Activated CD4-positive, alpha-beta T cell treated with anti-CD3 and anti-CD28 coated beads for 36 hours (primary cell): Measurements from ENCODE around the gene WDFY3. TPM values are rescaled to one million over a fixed set of nuclear protein-coding genes. Genes with fewer than 3 reads are reported as not detected.

Source experiments
- ATAC-seq: fragments of 200-7000 bp; cut with Tn5 transposase; one replicate; pipeline ENCODE4 v1.10.0; 2021; ENCODE audit warnings: mild to moderate bottlenecking, moderate library complexity
- CTCF ChIA-PET: fragments of 350-600 bp; sonication (Branson Sonifier 250); formaldehyde crosslinking; loops from one replicate; lab custom pipeline; 2021; ENCODE audit warnings: antibody characterized with exemption; lab: Charles Lee
- POLR2A ChIA-PET: fragments of 350-600 bp; sonication (Branson Sonifier 250); formaldehyde crosslinking; loops from one replicate; lab custom pipeline; 2021; ENCODE audit warnings: antibody characterized with exemption, inconsistent platforms; lab: Charles Lee
- DNase-seq: peaks from one replicate; pipeline ENCODE4 v3.0.0-alpha.2; 2020
- H3K27ac Mint-ChIP-seq: one replicate; pipeline ENCODE4 v1.8.0; 2021; ENCODE audit warnings: mixed read lengths
- H3K27me3 Mint-ChIP-seq: one replicate; pipeline ENCODE4 v1.8.0; 2021; ENCODE audit warnings: mixed read lengths
- H3K36me3 Mint-ChIP-seq: one replicate; pipeline ENCODE4 v1.8.0; 2021; ENCODE audit warnings: low read depth, mixed read lengths
- H3K4me1 Mint-ChIP-seq: one replicate; pipeline ENCODE4 v1.8.0; 2021; ENCODE audit warnings: mixed read lengths
- H3K4me3 Mint-ChIP-seq: one replicate; pipeline ENCODE4 v1.8.0; 2021; ENCODE audit warnings: mild to moderate bottlenecking, moderate library complexity, mixed read lengths
- H3K9me3 Mint-ChIP-seq: one replicate; pipeline ENCODE4 v1.8.0; 2021; ENCODE audit warnings: low read depth, mixed read lengths
- intact Hi-C, 2 experiments: fragments of 100-400 bp; cut with DNase I in 1 of 2; cut with micrococcal nuclease in 1 of 2; formaldehyde crosslinking; loops; one replicate each; pipeline versions ENCODE4 v1.14.2 to v1.15.1; 2022 to 2024; cut with DNase I, micrococcal nuclease
- total RNA-seq, 2 experiments: library from RNA; stranded (reverse); gene quantifications; one replicate each; pipeline ENCODE4 v1.2.3, GENCODE V29; 2021

The WDFY3 gene
- total RNA-seq, 2 experiments from 2014 or later: 1.8 to 2.3 TPM

DNA sequence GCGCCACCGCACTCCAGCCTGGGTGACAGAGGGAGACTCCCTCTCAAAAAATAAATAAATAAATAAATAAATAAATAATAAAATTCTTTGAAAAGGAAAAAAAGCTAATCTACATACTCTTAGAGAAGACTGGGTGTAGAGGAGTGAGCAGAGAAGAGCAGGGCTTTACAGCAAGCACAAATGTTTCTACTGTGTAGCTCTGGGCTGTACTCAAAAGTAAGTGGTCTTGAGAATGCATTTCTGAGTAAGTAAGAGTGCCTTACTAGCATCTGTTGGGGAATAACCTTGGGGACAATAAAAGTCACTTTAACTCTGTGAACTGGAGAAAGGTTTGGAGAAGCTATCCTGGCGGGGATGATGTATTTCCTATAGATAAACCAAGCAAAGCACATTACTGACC is 185.8 kb downstream of the WDFY3 start:
- ATAC-seq (no peak), DNase-seq (no peak)
- ChIA-PET POLR2A (interaction anchor here (0.6 kb wide), 1 partner anchor 174 kb away, joined by 3 read pairs; no protein-coding TSS in a partner anchor), CTCF (no interaction called here)
- Mint-ChIP-seq H3K27ac (no peak overlapping the region), H3K36me3 (no peaks in the 10 kb centered on the region), H3K9me3 (no peaks in the 10 kb centered on the region), H3K4me1 (no peaks in the 10 kb centered on the region), H3K4me3 (no peak overlapping the region), H3K27me3 (no peaks in the 10 kb centered on the region)
- intact Hi-C loops: no loop called here

DNA sequence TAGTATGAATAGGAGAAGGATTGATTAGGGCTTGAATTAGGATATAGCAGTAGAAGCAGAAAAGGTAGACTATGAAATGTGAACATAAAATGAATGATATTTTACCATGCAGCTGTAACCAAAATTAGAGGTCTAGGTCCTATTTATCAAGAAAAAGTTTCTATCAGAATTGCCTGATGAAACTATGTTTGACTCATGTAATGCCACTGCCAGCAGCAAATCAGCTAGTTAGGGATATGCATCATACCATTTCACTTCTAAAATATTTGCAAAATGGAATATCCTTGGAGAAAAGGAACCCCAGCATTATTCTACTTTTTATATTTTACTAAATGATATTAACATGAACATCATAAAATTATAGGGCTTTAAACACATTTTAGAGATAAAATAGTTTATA is 188.4 kb downstream of the WDFY3 start:
- DNase-seq (no peak), ATAC-seq (no peak)
- H3K4me3 Mint-ChIP-seq: no peak overlapping the region
- no peaks in the 10 kb centered on the region for H3K9me3 Mint-ChIP-seq
- no peak overlapping the region for H3K27ac Mint-ChIP-seq
- H3K4me1 Mint-ChIP-seq: no peaks in the 10 kb centered on the region
- no peaks in the 10 kb centered on the region for H3K36me3 Mint-ChIP-seq
- H3K27me3 Mint-ChIP-seq: peaks cover 2% of the 10 kb centered on the region
- ChIA-PET POLR2A (no interaction called here), CTCF (no interaction called here)
- intact Hi-C loops: no loop called here

DNA sequence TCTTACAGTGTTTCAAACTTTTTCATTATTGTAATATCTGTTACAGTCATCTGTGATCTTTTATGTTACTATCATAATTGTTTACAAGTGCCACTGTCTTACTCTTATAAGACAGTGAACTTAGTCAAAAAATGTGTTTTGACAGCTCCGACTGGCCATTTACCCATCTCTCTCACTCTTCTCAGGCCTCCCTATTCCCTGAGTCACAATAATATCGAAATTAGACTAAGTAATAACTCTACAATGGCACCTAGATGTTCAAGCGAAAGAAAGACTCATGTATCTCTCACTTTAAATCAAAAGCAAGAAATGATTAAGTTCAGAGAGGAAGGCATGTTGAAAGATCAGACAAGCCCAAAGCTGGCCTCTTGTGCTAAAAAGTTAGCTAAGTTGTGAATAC is 199.3 kb downstream of the WDFY3 start:
- Mint-ChIP-seq H3K4me1 (no peaks in the 10 kb centered on the region), H3K27me3 (no peaks in the 10 kb centered on the region), H3K9me3 (no peaks in the 10 kb centered on the region), H3K27ac (no peak overlapping the region), H3K36me3 (no peaks in the 10 kb centered on the region), H3K4me3 (no peak overlapping the region)
- DNase-seq (no peak), ATAC-seq (peak; percentile 84)
- POLR2A ChIA-PET: interaction anchor here (0.7 kb wide), 2 partner anchors 14 to 36 kb away, joined by 3 read pairs; no protein-coding TSS in a partner anchor
- intact Hi-C loops: no loop called here
- CTCF ChIA-PET: no interaction called here

DNA sequence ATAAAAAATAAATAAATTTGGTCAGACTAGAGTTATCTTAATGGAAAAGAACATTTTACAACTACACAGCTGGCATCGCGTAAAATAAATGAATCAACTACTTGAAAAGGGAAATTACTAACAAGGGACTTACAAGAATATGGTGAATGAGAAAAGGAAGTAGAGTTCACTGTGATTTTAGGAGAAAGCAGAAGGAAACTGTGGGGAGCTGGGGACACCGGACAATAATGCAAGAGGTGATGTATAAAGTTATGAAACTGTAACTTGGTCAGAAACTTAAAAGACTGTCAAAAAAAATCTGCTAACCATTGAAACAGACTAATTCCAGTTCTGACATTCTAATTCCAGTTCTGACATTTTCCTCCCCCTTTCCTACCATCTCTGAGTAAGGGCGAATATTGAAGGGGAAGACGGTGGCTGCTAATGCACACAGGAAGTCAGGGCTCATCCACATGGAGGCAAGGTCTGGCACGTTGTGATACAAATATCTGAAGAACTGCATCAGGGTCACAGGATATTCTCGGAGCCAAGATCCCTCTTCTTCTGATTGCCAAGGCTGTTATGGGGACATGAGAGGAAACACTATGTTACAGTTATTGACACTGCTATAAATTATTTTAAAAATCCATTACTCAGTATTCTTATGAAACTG is 213.0 kb downstream of the WDFY3 start:
- ChIA-PET POLR2A (interaction anchor here (0.6 kb wide), 1 partner anchor 14 kb away, joined by 3 read pairs; no protein-coding TSS in a partner anchor), CTCF (interaction anchor here (1.1 kb wide), 1 partner anchor 8 kb away, joined by 3 read pairs; no protein-coding TSS in a partner anchor)
- no peak overlapping the region for H3K27ac Mint-ChIP-seq
- no peaks in the 10 kb centered on the region for H3K36me3 Mint-ChIP-seq
- DNase-seq: no peak
- intact Hi-C loops: no loop called here
- H3K27me3 Mint-ChIP-seq: peaks cover 2% of the 10 kb centered on the region
- H3K4me1 Mint-ChIP-seq: no peaks in the 10 kb centered on the region
- no peak for ATAC-seq
- no peaks in the 10 kb centered on the region for H3K9me3 Mint-ChIP-seq
- no peak overlapping the region for H3K4me3 Mint-ChIP-seq

DNA sequence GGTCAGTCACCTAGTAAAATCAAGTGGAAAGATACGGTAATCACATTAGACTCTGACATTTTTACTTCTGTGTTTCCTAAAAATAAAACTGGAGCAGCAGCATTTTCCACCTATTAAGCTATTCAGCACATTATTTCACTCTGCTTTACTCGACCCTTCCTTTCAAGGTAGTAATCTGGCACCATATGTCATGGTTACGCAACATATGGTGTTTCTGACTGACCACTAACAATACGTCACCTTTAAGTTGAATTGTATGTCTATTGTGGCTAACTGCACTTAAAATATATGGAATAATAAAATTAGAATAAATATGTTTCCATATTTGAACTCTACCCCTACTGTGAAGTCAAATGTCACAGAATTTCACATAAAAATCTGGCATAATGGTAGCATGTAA is 214.8 kb downstream of the WDFY3 start:
- DNase-seq (no peak), ATAC-seq (no peak)
- Mint-ChIP-seq H3K4me1 (no peaks in the 10 kb centered on the region), H3K36me3 (no peaks in the 10 kb centered on the region), H3K9me3 (no peaks in the 10 kb centered on the region), H3K4me3 (no peak overlapping the region), H3K27me3 (peaks cover 2% of the 10 kb centered on the region), H3K27ac (no peak overlapping the region)
- intact Hi-C loops: no loop called here
- ChIA-PET CTCF (interaction anchor here (0.6 to 1.5 kb wide), 2 partner anchors 112 to 559 kb away, joined by 3 to 4 read pairs; no protein-coding TSS in a partner anchor), POLR2A (no interaction called here)

DNA sequence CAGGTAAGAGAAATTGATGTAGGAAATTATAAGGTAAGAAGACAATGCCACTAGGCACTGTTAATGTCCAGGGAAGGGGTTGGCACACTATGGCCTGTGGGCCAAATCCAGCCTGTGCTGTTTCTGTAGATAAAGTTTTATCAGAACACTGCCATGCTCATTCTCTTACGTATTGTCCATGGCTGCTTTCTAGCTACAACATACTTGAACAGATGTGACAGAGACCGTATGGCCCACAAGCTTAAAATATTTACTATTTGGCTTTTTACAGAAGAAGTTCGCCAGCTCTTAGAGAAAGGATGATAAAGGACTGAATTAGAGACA is 215.6 kb downstream of the WDFY3 start:
- H3K27ac Mint-ChIP-seq: no peak overlapping the region
- intact Hi-C loops: loop anchor here (1.0 kb wide), 1 partner anchor 220 kb away; no protein-coding TSS in a partner anchor
- no peak overlapping the region for H3K4me3 Mint-ChIP-seq
- H3K27me3 Mint-ChIP-seq: peaks cover 2% of the 10 kb centered on the region
- no peaks in the 10 kb centered on the region for H3K9me3 Mint-ChIP-seq
- ChIA-PET POLR2A (no interaction called here), CTCF (interaction anchor here (0.6 to 1.8 kb wide), 9 partner anchors 9 to 805 kb away, joined by 3 to 21 read pairs (median 3); no protein-coding TSS in a partner anchor)
- H3K36me3 Mint-ChIP-seq: no peaks in the 10 kb centered on the region
- ATAC-seq: no peak
- DNase-seq: no peak
- no peaks in the 10 kb centered on the region for H3K4me1 Mint-ChIP-seq

DNA sequence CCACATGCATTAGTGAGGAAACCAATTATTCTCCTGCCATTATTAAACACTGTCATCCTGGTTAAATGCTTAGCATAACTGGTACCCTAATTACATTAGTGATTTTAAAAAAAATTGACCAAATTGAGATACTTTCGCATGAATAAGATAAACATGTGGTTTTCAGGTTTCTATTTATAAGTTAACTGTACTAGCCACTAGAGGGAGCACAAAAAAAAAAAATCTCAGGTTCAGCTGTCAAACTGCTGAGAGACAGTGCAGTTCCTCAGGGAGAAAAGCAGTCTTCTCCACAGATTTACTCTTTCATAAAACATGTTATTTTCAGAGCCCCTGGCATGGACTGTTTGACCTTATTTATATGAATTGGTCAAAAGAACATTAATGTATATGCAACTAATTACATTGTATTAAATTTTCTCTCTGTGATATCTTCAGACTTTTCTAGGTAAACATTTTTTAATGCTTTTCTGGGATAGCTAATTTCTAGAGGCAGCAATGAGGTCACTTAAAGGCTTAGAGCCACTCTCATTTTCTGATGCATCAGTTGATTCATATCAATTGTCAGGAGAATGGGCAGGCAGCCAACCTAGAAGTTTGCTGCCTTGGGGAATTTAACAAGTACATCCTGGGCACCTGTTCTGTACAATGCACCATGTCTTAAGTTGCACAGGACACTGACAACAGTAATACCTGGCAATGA is 216.1 kb downstream of the WDFY3 start:
- intact Hi-C loops: loop anchor here (1.0 kb wide), 1 partner anchor 221 kb away; no protein-coding TSS in a partner anchor
- DNase-seq (no peak), ATAC-seq (no peak)
- ChIA-PET CTCF (interaction anchor here (0.6 to 1.8 kb wide), 12 partner anchors 8 to 805 kb away, joined by 3 to 21 read pairs (median 3); no protein-coding TSS in a partner anchor), POLR2A (no interaction called here)
- no peak overlapping the region for H3K27ac Mint-ChIP-seq
- no peaks in the 10 kb centered on the region for H3K4me1 Mint-ChIP-seq
- no peaks in the 10 kb centered on the region for H3K36me3 Mint-ChIP-seq
- H3K4me3 Mint-ChIP-seq: no peak overlapping the region
- peaks cover 2% of the 10 kb centered on the region for H3K27me3 Mint-ChIP-seq
- no peaks in the 10 kb centered on the region for H3K9me3 Mint-ChIP-seq

DNA sequence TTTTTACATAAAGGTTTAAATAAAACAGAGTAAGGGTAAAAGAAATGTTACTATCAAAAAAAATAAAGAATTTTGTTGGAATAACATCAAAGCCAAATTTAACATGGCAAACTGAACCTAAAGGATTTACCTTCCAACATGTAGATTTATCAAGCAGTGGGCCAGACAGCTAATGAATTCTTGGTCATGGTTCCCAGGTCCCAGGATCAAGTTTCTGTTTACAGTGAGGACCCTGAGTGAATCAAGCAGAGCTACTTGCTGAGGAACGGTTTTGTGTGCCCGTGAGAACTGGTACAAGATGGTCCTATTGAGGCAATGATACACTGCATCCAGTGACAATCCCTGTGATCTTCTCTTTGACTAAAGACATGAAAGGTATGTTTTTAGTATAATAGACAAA is 226.4 kb downstream of the WDFY3 start:
- DNase-seq (no peak), ATAC-seq (no peak)
- H3K4me3 Mint-ChIP-seq: no peak overlapping the region
- ChIA-PET CTCF (no interaction called here), POLR2A (no interaction called here)
- peaks cover 2% of the 10 kb centered on the region for H3K27me3 Mint-ChIP-seq
- intact Hi-C loops: no loop called here
- H3K4me1 Mint-ChIP-seq: no peaks in the 10 kb centered on the region
- H3K27ac Mint-ChIP-seq: no peak overlapping the region
- no peaks in the 10 kb centered on the region for H3K9me3 Mint-ChIP-seq
- H3K36me3 Mint-ChIP-seq: no peaks in the 10 kb centered on the region

DNA sequence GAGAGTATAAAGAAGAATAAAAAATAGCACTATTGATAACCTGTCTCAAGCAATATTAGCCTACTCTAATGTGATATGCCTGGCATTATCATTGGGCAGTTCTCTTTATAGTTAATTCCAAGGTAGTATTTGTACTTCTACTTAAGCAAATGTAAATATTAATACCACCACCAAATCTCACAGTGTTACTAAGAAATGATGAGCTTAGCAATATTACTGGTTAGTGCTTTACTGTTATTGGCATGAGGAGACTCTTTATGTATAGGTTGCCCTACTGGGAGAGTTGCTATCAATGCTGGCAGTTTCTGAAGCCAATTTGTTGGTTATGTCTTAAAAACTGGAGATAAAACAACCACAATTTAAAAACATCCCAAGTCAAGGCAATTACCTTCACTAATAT is 227.9 kb downstream of the WDFY3 start:
- CTCF ChIA-PET: no interaction called here
- ATAC-seq (no peak), DNase-seq (no peak)
- Mint-ChIP-seq H3K4me3 (no peak overlapping the region), H3K27me3 (peaks cover 2% of the 10 kb centered on the region), H3K9me3 (no peaks in the 10 kb centered on the region), H3K27ac (no peak overlapping the region), H3K36me3 (no peaks in the 10 kb centered on the region), H3K4me1 (no peaks in the 10 kb centered on the region)
- POLR2A ChIA-PET: no interaction called here
- intact Hi-C loops: no loop called here

DNA sequence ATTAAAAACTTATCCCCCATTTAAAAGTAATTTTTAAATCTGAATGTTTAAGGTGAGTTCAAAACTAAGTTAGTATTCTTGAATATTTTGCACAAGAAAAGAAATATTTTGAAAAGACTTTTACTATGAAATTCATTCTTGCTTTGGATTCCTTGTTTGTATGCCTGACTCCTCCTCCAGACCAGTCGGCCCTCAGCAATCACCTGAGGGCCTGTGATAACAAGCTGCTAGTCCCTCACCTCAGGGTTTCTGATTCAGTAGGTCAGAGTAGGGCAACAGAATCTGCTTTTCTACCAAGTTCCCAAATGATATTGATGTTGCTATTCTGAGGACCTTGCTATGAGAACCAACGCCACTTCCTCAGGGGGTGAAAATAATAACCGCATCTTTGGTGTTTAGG is 228.8 kb downstream of the WDFY3 start:
- Mint-ChIP-seq H3K27me3 (peaks cover 2% of the 10 kb centered on the region), H3K9me3 (no peaks in the 10 kb centered on the region), H3K36me3 (no peaks in the 10 kb centered on the region), H3K4me1 (no peaks in the 10 kb centered on the region), H3K4me3 (no peak overlapping the region), H3K27ac (no peak overlapping the region)
- POLR2A ChIA-PET: no interaction called here
- intact Hi-C loops: no loop called here
- DNase-seq: no peak
- no peak for ATAC-seq
- CTCF ChIA-PET: no interaction called here

DNA sequence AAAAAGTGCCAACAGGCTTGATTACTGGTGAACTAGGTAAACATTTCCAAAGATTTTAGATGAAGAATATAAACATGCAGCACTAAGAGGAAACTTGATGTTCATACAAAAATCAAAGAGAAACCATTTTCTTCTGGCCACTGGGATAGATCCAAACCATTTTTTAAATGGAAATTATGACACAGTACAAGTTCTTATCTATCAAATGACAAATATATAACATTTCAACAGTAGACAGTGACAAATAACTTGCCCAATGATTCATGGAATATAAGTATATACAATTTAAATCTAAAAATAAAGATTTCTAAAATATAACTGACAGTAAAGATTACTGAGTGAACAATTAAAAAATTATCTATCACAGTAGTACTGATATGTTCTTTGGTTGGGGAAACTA is 232.5 kb downstream of the WDFY3 start:
- POLR2A ChIA-PET: no interaction called here
- ATAC-seq (no peak), DNase-seq (no peak)
- H3K27me3 Mint-ChIP-seq: peaks cover 2% of the 10 kb centered on the region
- no peak overlapping the region for H3K4me3 Mint-ChIP-seq
- intact Hi-C loops: no loop called here
- H3K36me3 Mint-ChIP-seq: no peaks in the 10 kb centered on the region
- CTCF ChIA-PET: interaction anchor here (0.9 to 1.0 kb wide), 2 partner anchors 16 to 17 kb away, joined by 3 read pairs; no protein-coding TSS in a partner anchor
- H3K9me3 Mint-ChIP-seq: no peaks in the 10 kb centered on the region
- H3K4me1 Mint-ChIP-seq: no peaks in the 10 kb centered on the region
- no peak overlapping the region for H3K27ac Mint-ChIP-seq
